Measurements from ENCODE around the gene SSTR5.

GRCh38 chr16:1045310-1045992, 27.1 kb upstream of the SSTR5 start:
- TF ChIP-seq POLR2A (IDR thresholded peaks at IDR 0.05) (no peak), CTCF (IDR thresholded peaks at IDR 0.05) (no peak), EP300 (IDR thresholded peaks at IDR 0.05) (no peak), POLR2AphosphoS5 (IDR thresholded peaks at IDR 0.05) (no peak)
